HG03575 (cell line): ENCODE results near the gene PALLD.
"Not testable (repeated sequence)": the region's sequence is repeated elsewhere in the genome, so short reads cannot be mapped to it uniquely, and the experiment has no call there.

ENCODE experiments used
- ATAC-seq: cut with Tn5 transposase; IDR thresholded peaks from one replicate; pipeline ENCODE4 v1.9.1; 2021; ENCODE audit not compliant: unreplicated experiment, insufficient number of reproducible peaks, low FRiP score; ENCODE audit errors: extremely low read depth

The PALLD gene

DNA sequence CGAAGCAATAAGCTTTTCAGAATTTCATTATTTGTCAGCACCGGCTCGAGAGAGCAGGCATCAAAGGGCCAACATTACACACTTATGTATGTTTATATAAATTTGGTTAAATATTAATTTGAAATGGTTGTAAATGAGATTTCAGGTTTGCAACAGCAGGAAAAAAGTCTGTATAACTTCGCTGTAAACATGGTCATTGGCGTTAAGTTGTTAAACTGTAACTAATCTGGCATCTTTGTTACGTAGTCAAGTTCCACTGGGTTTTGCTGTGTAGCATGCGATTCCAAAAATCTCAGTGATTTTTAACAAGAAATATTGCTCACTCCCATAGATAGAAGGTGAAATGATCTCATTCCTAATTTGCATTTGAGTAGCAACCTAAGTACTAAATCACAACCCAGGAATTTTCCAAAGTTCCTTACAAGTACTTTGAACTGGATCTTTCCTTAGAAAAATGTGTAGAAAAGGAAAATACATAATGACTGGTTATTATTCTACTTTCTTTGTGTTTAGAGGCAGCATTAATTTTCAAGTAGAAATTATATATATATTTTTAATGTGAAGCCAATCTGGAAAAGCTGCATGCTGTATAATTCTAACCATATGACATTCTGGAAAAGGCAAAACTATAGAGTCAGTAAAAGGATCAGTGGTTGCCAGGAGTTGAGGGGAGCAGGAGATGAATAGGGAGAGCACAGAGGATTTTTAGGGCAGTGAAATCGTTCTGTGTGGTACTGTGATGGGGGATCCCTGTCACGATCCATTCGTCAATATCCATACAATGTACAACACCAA, 291.1 kb downstream of the PALLD start:
- ATAC-seq: no peak

DNA sequence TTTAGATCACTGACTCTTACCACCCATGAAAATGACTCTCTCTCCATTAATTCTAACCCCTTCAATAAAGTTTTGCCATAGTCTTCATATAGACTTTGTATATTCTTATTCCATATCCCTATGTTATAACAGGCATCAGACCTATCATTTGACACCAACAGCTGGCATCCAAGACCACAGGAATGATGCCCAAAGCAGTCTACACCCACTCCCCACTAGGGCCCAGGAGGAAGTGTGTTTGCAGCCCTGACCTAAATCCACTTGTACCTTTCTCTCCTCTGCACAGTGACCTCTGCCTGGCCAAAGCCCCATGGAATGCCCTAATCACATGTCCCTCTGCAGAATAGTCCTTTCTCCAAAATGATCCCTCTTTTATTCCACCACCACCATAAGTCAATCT, 294.0 kb downstream of the PALLD start:
- ATAC-seq: no peak

DNA sequence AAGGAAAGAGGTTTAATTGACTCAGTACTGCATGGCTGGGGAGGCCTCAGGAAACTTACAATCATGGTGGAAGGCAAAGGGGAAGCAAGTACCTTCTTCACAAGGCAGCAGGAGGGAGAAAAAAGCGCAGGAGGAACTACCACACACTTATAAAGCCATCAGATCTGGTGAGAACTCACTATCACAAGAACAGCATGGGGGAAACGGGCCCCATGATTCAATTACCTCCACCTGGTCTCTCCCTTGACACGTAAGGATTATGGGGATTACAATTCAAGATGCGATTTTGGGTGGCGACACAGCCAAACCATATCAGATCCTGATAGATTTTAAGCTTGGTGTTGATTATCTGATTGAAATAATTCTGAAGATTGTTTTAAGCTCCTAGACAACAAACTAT, 294.5 kb downstream of the PALLD start:
- ATAC-seq: no peak

DNA sequence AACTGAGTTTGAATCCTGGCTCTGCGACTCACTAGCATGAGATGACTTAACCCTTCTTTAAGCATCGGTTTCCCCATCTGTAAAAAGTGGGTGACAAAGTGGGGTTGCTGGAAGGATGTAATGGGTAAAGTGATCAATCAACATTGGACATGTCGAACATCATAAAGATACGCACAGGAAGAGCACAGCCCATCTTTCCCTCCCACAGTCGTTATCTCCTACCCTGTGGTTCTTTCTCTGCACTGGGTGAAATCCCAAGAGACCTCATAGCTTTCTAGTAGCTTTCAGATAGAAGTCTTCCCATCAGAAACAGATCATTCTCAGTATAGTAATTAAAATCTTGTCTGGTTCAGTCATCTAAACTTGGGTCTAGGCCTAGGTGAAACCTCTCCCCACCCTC, 296.7 kb downstream of the PALLD start:
- no peak for ATAC-seq

DNA sequence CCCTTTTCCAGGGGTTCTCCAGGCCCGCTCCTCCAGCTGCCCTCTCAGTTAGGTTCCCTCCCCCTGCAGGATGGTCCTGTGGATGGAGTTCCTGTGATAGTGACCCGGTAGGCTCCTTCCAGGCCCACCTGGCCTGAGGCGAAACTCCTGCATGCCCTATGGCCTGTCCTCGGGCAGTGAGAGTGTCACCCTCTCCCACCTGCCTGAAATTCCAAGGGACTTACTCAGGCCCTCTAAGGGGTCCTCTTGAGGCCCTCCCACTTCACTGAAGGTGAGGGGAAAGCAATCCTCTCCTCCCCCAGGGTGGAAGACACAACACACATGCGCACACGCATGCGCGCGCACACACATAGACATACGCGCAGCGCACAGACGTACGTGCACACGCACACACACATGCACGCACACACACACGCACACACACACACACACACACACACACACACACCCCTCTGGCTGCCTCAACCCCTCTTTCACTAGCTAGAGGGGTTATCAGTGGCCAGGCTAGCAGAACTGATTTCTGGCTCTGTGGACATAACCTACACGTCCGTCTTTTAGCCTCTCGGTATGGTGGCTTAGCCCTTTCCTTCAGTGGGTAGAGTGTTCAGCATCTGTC, 297.3 kb downstream of the PALLD start:
- ATAC-seq: no peak

DNA sequence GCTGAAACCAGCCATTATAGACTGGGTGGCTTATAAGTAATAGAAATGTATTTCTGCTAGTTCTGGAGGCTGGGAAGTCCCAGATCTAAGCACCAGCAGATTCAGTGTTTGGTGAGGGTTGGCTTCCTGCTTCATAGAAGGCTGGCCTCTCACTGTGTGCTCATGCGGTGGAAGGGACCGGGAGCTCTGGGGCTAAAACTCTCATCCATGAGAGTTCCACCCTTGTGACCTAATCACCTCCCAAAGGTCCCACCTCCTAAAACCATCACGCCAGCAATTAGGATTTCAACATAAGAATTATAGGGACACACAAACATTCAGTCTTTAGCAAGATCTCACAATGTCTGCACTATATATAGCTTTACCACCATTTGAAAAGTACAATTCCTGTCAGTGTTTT, 298.0 kb downstream of the PALLD start:
- ATAC-seq: no peak

DNA sequence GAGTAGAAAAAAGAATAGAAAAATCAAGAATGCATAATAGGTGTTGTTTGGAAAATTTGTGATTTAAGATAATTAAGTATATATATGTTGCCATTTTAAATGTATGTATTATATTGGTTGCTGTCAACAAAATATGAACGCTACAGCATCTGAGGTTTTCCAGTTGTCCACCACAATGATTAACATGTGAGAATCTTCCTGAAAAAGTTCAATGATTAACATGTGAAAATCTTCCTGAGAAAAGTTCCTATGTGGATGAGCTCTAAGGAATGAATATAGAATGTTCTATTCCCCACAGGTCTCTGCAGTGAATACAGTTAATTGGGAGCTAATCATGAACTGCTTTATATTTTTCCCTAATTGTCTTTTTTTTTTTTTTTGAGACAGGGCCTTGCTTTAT, 298.5 kb downstream of the PALLD start:
- no peak for ATAC-seq

DNA sequence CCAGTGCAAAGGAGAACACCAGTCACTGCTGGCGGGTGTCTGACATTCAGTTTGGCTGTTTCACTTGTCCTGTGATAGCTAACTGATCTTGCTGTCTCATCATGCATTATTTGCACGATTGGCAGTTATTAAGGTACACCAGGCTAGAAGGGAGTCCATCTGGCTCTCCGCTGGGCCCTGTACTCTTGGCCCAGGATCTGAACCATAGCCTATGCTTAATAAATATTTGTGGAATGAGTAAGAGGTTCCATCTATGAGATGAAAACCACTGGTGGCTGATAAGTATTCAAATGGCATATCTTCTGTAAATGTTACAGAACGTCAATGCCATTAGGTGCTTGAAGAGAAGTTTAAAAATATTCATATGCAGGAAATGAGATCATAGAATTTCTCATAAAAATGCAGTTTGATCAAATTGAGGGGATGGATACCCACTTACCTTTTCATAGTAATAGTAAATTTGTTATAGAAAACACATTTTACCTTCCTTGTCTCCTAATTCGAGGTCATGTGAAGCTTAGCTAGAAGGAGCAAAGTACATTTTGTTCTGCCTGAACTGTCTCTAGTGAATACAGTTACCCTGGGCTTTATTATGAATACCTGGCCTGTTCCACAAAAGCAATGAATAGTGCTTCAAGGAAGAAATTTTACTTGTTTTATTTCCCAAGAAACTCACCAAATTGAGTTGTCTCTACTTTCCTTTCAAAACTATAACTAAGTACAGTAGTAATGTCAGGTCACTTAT, 299.7 kb downstream of the PALLD start:
- no peak for ATAC-seq

DNA sequence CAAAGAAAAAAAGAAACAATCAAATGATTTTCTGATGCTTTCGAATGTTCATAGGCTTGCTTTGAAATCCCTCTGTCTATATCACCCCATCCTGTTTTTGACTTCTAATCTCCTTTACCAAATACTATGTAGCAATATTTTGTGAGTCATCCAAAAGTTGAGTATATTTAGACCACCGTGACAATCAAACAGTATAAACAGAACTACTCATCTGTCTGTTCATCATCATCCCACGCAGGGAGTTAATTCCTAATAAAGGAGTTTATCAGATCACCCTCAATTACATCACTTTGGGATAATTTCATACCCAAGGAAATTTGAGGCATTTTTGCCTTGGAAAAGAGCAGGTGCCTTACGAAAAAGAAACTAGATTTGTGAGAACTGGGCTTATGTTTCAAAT, 300.3 kb downstream of the PALLD start:
- no peak for ATAC-seq

- ATAC-seq: no peak
Observed at GRCh38 chr4:168797738-168798375, 301.0 kb downstream of the PALLD start.

- no peak for ATAC-seq
Observed at GRCh38 chr4:168800926-168801325, 304.1 kb downstream of the PALLD start.

- ATAC-seq: no peak
Observed at GRCh38 chr4:168802222-168802621, 305.4 kb downstream of the PALLD start.

- ATAC-seq: not testable (repeated sequence)
Observed at GRCh38 chr4:168803052-168803451, 306.2 kb downstream of the PALLD start.

GRCh38 chr4:168803732-168804131, 306.9 kb downstream of the PALLD start:
- no peak for ATAC-seq

DNA sequence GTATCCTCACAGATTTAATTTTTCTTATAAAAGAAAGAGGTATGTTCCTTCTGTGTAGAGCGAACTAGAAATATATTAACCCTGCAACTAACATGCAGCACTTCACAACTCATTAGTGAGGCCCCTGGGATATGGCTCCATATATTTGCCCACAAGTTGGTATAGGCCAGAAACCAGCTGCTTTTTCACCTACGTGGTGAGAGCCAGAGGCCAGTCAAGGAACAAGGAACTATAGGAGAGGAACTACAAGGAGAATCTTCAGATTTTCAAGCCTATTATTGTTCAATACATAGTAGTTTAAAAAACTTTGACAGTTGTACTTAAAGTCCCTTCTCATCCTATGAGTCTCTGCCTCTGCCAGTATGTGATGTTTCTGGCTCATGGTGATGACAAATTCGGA, 307.3 kb downstream of the PALLD start:
- ATAC-seq: no peak

DNA sequence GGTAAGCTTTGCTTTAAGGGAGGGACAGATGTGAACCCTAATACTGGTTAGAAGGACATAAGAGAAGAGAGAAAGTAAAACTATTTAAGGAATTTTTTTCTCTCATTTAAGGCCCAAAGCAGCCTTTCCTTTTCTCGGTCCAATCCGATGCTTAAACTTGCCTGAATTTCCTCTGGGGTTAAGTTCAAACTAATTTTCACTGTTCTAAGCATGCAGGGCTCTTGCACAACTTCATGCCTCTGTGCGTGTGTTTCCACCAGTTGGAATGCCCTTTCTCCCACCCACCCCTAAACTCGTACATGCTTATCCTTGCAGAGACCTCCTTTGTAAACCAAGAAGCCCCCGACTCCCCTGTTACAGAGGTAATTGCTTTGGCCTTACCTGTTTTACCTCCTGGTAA, 308.5 kb downstream of the PALLD start:
- no peak for ATAC-seq

- not testable (repeated sequence) for ATAC-seq
Observed at GRCh38 chr4:168806247-168806646, 309.4 kb downstream of the PALLD start.

GRCh38 chr4:168811207-168811606, 314.4 kb downstream of the PALLD start:
- ATAC-seq: no peak

DNA sequence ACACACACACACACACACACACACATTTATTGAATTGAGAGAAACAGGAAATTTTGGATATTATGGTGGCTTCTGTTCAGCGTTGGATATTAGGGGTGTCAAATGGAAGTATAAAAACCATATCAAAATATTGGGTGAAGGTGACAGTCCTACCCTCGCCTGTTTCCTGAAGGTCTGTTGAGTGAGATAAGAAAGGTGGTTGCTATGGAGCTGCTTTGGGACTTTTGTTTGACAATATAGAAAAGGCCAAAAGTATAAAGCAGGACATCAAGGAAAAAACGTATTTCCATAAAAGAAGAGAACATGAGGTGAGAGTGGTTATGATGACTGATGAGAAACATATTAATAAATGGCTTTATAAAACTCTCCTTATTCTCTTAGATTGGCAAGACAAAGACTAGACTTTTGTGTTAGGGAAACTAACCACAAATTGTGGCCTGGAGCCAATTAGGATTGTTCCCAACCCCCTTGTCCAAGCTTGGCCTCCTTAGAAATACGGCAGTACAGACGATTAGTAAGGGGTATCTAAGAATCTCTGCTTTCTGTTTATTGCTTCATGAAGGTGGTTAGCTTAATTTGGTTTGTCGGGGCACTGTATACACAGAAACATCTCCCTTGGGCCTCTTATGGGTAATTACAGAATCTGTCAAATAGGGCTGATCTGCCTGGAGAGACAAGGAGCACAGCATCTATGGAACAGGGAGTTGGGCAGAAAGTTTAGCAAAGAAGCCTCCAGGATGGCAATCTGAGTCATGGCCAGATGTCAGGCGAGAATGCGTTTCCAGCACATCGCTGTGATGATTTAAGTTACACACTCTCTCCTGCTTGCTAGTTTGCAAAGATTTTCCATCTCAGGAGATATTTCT, 315.2 kb downstream of the PALLD start:
- no peak for ATAC-seq
